ENCODE results near the gene DHRS12.

The DHRS12 gene, protein sequence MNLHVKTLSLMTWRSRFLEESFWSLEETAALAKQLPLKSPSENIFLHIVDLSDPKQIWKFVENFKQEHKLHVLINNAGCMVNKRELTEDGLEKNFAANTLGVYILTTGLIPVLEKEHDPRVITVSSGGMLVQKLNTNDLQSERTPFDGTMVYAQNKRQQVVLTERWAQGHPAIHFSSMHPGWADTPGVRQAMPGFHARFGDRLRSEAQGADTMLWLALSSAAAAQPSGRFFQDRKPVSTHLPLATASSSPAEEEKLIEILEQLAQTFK

DNA sequence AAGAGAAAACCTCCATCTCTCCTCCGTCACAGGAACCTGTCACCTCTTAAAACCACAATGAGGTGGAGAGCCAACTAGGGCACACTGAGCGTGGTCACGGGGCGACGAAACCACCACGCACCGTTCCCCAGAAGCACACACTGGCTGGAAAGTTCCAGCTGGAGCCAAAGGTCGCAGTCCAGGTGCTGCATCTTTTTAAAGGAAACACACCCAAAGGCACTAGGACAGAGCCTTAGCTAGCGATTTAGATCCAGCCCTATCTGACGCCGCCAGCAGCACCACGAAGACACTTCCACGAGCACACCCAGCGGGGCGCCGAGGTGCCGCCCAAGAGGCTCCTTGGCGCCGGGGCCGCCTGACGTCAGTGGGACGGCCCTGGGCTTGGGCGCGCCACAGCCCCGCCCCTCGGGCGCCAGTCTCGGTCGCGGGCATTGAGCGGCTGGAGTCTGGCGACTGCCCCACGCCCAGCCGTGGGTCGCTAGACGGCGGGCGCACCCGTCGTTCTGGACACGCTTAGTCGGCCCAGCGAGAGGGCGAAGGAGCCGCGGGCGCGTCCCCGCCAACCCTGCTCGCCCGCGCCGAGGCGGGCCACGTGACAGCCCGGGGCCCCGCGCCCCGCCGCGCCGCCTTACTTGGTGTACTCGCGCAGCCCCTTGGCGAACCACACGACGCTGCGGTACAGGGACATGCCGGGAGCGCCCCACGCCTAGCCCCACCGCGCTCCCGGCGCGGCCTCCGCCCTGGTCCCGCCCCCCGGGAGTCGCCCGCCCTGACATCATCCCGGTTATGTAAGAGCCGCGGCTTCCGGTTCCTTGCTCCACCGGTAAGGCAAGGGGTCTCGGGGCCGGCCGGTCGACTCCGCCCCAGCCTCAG lies at the start of gene DHRS12:
DHRS12 (minus strand) TSS at position 742 of the 873 bp plus-strand sequence. CDS start 4,504 bp downstream, outside the sequence.
- DNase-seq, result peak; percentile 92 to 98 (median 95)

DNA sequence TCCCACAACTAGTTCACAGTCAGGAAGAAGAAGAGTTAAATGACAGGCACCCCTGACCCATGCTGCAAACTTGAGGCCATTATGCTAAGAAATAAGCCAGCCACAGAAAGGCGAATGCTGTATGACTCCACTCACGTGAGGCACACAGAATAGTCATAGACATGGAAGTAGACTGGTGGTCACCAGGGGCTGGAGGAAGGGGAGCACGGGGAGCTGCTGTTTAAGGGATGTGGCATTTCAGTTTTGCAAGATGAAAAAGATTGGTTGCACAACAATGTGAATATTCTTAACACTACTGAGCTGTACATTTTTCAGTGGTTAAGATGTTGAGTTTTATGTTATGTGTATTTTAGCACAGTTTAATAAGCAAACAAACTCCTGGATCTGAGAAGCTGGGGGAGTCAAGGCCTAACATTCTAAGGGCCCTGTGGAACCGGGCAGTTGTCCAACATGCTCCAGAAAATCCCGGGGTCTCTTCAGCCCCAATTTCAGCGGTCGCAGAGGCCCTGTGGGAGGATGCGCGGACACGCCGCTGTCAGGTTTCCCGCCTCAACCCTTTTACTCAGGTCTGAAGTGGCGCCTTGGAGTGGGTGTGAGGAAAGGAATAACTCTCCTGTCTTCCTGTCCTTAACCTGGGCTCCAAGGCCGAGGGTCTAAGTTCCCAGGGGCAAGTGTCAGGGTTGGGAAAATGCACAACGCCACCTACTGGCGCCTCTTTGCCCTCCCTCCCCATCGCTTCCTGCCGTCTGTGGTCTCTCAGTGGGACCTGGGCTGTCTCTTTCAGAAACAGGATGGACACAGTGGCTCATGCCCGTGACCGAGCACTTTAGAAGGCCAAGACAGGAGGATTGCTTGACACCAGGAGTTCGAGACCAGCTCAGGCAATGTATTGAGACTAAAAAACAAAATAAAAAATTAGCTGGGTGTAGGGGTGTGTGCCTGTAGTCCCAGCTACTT lies 45.5 kb upstream of the DHRS12 start:
- peak in 1 of 3 experiments; percentile 26 for DNase-seq

DNA sequence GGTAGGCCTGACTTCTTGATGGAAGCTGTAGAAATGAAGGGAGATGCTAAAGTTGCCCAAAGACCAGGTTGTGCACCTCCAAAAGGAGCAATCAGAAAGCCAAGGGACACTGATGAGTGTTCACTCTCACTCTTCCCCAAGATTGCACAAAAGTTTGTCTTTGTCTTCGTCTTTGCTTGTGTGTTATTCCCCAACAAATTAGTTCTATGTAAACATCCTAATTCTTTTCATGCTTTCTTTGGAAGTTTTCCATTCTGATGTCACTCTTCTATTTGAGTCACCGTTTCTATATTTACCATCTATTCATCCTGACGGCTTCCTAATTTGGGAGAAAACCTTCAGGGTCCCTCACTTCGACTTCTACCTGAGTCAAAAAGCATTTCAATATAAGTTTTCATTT lies 44.7 kb upstream of the DHRS12 start:
- no peak for DNase-seq

DNA sequence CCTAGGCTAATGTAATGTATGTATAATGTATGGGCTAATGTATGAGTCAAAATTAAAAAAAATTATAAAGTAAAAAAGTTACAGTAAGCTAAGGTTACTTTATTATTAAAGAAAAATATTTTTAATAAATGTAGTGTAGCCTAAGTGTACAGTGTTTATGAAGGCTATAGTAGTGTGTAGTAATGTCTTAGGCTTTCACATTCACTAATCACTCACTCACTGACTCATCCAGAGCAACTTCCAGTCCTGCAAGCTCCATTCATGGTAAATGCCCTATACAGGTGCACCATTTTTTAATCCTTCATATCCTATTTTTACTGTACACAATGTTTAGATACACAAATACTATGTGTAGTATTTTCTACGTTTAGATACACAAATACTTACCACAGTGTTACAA lies 42.8 kb upstream of the DHRS12 start:
- no peak for DNase-seq

DNA sequence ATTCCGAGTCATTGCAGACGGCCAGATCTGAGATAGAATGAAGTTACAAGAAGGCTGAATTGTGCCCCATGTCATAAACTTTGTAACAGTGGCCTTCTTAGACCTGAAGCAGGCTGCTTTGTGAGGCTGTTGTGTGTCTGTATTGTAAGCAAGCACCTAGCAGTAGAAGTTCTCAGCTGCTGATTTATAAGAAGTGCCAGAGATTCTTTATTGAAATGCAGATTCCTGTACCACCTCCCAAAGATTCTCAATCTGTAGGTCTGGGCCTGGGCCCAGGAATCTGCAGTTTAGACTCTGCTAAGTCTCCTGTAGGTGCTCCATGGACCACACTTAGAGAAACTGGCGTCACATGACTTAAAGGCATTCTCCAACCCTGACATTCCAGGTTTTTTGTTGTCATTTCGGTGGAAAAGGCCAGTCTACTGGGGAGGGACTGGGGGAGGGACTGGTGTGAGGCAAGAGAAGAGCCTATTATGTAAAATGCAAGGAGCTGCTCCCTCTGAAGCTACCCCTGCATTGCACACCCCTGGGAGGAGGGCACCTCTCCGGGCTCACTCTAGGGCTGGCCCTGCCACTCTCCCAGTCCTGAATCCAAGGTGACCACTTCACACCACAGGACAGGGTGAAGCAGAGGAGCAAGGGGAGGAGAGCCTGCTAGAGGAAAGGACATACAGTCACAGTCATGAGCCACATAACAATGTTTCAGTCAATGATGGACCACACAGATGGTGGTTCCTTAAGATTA lies 41.8 kb upstream of the DHRS12 start:
- DNase-seq, result no peak

DNA sequence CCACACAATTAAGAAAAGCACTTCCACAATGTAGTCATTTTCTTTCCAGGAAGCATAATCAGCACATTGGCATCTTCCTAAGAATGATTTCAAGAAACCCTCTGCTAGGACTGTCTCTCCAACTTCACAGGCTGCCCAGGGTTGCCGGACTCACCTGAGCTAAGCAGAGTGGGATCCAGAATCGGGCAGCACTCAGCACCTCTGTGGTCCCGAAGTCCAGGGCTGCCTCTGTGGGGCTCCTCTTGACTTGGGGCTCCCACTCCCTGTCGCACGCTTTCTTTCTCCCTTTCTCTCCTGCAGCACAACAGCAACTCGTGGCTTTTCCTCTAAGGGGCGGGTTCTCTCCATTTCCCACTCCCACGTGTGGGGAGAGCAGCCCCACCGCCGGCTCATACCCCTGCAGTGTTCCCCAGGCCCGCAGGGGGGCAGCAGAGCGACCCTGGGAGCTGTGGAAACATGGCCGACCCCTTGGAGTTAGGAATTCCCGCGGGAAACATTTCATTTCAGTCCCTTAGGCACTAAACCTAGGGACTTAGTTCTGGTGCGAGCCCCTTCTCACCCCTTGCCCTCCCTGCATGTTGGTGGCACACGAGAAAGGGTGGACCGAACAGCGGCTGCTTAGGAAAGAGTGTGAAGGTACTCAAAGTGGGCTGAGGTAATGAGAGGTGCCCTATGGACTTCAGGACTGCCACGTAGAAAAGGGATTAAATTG lies 41.1 kb upstream of the DHRS12 start, which contains the start of gene TMEM272:
TMEM272 (minus strand) TSS at position 316 of the 712 bp plus-strand sequence. CDS start 6,647 bp downstream, outside the sequence.
- peak; percentile 33 to 65 (median 45) for DNase-seq

DNA sequence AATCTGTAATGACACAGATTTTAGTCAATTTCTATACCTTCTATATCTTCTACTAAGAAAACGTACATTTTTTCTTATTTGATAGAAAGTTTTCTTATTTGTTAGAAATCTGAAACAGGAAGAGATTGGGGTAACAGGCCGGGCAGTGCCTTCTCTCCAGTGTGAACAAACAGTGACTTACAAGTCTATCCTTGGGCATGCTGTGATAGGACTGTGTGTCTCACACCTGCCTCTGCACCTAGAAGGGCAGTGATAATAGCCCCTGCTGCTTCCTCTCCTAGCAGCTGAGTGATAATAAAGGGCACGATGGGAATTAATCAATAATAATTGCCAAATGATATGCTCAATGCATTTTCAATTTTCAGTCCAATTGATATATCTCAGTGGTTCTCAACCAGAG lies 39.6 kb upstream of the DHRS12 start:
- peak in 2 of 3 experiments; percentile 20 to 45 for DNase-seq

DNA sequence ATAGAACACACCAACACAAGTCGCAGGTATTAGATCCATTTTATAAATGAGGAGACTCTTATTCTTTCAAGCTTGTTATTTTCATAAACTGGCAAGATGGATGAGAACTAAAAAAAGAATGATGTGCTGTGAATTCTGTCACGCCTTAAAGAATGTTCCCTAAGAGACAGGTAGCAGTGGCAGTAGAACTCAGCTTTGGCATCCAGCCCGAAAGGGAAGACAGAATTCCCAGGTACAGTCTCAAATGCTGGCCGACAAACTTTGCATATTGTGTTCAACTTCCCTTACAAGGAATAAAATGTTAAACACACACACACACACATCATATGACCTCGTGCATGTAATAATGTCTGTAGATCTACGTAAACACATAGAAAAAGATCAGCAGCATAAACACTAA lies 37.8 kb upstream of the DHRS12 start:
- no peak for DNase-seq

DNA sequence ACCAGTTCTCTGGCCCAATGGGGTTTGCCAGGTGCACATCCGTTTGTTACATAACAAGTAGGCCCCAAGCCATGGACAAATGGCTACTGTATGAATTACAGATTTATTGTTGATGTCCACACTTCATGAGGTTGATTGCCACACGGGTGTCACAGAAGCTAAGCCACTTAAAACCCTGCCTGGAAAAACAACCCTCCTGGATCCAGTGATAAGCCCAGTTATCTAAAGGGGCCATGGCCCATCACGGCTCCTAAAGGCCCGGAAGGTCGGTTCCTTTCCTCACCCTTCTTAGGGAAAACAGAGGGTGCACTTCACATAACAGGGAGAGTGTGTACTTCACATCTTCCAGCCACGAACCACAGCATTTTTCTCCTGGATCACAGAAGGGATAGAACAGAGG lies 37.0 kb upstream of the DHRS12 start:
- no peak for DNase-seq

DNA sequence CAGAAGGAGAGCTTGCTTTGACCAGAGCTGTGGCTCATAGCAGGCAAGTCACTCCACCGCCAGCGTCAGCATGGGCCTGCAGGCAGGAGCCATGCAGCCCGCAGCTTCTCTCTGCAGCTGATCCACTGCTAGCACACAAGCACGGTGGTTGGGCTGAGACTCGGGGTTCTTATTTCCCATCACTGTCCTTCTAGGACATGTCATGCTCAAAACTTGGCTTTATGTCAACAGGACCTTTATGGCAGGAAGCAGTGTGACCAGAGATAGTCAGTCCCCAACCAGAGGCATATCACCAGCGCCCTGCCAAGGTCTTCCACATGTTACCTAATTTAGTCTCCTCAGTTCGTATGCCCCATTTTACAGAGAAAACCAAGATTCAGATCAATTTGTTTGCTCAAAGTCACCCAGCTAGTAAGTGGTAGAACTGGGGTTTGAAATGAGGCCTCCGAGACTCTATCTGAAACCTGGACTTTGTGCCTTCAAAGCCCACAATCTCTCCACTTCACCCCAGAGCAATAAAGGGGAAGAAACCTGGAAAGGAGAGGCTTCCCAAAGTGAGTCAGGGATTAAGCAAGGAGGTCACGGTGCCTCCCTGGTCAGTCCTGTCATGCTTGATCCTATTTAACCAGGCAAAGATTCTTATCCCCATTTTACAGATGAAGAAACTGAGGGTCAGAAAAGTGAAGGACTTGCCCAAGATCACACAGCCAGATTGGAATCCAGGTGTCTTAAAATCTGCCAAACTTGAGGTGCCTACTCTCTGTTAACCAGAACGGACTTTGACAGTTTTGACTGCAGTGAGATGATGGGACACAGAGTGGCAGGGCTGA lies 36.0 kb upstream of the DHRS12 start:
- DNase-seq, result no peak

DNA sequence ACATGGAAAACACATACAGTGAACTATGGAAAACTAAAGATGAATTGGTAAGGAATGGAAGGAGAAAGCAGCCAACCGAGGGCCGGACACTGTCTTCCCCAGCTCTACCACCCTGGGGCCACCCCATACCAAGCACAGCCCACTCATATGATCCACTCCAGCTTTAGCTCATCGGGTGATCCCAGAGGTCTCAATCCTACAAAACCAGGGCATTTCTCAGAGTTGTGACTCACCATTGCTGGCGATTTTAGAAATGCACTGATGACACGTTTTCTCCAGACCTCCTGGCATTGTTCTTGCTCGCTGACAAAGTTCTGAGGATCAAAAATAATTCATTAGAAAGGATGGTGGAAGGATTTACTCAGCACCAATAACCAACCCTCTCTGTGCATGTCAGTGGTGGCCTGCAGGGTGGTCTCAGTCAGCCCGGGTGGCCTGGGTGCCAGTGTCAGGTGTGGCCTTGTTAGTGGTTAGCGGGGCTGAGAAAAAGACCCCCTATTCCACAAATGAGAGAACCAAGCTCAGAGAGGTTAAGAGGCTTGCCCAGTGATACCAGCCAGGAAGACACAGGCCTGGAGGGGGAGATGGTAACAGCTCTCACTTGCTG lies 34.4 kb upstream of the DHRS12 start:
- DNase-seq, result no peak

DNA sequence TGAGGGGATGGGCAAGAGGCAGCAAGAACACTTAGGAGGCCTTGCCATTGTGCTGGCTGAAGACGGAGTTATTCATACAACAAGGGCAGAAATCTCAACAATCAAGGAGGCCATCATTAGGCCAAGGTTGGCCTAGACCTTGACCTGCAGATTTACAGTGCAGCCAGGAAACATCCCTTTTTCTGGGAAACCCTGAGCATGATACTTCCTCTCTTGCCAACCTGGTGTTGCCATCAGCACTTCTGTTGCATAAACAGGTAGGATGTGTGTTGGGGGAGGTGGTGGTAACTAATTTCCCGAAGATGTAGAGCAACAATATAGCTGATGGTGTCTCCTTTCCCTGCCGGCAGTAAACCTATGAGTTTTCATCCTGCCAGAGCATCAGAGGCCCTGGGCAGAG lies 33.1 kb upstream of the DHRS12 start:
- no peak for DNase-seq

DNA sequence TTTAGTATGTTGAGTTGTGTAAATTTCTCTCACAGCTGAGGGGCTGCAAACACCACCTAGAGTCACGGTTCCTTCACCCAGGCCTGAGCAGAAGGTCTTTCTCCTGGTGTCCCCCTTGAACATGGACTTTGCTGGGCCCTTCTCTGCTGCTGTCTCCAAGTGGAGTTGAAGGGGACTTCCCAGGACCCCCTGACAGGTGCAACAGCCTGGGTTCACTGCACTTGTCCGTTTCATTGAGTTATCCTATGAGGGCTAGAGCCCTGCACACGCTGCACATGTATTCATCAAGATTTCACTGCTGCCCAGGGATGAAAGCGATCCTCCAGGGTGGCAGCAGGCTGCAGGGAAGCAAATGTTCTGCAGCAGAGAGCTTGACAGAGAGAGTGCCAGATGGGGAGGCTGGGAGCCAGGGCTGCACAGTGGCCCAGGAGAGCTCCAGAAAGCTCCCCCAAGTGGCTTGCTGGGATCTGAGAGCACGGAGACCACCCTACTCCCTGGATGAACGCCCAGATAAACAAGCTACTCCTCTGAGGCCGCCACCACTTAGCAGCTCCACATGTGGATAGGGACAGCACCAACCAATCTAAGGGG lies 30.7 kb upstream of the DHRS12 start:
- no peak for DNase-seq

DNA sequence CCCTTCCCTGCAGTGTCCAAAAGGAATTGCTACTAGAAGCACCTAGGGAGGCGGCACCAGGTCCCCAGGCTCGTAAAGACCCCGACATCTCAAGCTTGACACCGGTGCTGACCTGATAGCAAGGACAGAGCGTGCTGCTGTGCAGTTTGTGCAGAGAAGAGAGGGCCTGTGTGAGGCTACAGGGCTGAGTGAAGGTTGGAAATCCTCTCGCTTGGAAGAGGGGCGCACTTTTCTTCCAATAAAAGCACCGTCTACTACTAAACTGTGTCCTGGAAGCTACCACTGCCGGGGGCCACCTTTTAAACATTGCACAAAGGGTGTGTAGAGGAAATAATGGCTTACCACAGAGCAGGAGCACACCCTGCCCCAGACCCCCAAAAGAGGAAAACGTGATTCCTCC lies 30.0 kb upstream of the DHRS12 start:
- DNase-seq, result no peak

DNA sequence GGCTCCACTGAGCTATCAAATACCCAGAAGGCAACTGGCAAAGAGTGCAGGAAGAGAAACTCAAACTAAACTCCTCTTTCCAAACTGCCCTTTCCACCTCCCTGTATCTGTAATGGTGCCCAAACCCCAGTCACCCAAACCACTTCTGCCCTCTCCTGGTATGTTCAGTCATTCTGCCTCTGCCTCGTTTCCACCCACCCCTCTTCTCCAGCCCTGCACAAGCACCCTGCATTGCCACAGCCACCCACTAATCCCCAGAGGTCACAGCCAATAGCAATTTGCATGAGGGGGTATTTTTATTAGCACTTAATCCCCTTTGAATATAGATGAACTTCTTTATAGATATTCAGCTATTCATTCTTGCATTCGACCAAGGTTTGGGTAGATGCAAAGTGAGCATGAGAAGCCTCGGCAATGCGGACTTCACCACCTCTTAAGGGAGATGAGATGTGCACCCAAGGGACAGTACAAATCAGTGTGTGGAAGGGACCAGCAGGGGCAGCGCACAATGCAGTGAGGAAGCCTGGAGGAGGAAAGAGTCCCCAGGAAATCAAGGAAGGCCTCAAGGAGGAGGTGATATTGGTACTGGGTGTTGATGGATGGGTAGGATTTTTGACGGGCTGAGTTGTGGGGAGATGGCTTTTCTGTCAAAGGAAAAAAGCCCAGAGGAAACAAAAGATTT lies 28.6 kb upstream of the DHRS12 start:
- DNase-seq, result peak in 1 of 3 experiments; percentile 27

DNA sequence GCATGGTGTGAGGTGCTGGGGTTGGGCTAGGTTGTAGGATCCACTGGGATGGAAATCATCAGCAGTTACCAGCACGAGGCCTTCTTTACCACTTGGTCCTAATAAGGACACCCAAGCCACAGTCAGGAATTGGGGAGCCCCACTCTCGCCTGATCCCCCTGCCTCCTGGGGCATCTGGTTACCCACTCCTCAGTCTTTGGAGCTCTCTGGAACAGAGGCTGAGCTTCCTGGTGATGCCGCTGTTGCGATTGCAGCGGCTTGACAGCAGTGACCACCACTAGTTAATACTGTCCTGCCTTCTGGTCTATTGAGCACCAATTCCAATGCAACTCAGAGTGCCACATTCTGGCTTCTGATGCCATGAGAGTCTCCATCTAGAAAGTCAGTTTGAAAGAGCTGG lies 27.6 kb upstream of the DHRS12 start:
- DNase-seq, result no peak

DNA sequence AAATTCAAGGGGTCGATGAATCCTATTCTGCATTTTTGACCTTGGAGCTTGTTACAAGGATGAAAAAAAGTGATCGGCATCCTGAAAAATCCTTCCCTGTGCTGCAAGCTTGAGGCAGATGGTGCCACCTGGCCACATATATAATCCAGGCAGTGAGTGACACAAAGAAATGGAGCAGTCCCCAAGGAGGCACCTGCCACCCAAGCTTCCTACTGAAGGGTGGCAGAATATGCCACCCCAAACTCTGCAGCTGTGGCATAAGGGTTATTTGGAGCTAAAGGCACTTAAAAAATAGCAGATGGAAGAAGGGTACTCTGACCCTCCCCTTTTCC lies 25.6 kb upstream of the DHRS12 start:
- DNase-seq, result peak in 2 of 3 experiments; percentile 15 to 34

DNA sequence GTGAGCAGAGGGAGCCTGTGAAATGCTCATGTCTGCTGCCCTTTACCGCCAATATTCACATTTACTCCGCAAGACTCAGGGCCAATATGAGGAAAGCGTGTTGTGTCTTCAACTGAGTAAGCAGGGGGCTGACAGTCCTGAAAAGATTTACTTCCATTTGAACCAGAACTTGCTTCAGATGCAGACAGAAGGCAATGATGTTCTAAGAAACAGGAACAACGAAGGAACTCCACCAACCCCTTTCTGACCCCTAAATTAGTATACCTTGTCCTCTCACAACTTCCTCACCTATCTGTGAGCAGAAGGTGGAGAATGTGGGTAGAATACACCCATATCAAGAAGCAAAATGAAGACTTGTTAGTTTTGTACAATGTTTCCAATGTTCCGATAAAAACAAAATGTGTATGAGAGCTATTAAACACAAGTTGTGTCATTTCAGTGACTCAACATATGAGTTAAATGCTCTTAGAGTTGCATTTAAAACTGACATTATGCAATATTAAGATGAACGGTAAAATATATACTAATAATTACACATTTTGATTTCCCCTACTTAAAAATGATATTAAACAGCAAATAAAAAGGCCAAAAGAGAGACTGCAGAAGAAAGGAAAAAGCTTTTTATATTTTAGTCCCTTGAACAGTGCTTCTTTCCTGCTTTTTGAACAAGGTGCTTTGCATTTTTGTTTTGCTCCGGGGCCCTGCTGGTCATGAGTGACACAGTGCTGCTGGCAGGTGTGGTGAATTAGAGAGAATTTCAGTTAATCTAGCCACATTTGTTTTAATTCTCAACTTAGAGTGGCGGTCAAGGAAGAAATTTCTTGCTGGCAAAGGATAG lies 25.0 kb upstream of the DHRS12 start:
- no peak for DNase-seq

Measured in NCI-H1417 (cell line).